IPS-15b (cell line): ENCODE measurements around the gene CDKL4.
"Not testable (repeated sequence)": the region's sequence is repeated elsewhere in the genome, so short reads cannot be mapped to it uniquely, and the experiment has no call there.

Experiments used
- H3K27me3 ChIP-seq: one replicate; pipeline ENCODE4 v1.6.1; 2013; ENCODE audit warnings: low read length; ENCODE audit not compliant: control insufficient read depth, insufficient read depth
- H3K36me3 ChIP-seq: one replicate; pipeline ENCODE4 v1.6.1; 2013; ENCODE audit warnings: low read length; ENCODE audit not compliant: control insufficient read depth, insufficient read depth
- H3K4me1 ChIP-seq: one replicate; pipeline ENCODE4 v1.6.1; 2013; ENCODE audit warnings: mild to moderate bottlenecking, low read length; ENCODE audit not compliant: control insufficient read depth, insufficient read depth
- H3K4me3 ChIP-seq: one replicate; pipeline ENCODE4 v1.5.1; 2013; ENCODE audit warnings: low read depth, low read length
- H3K9ac ChIP-seq: one replicate; pipeline ENCODE4 v1.6.1; 2013; ENCODE audit warnings: low read depth, mild to moderate bottlenecking, low read length
- H3K9me3 ChIP-seq: one replicate; pipeline ENCODE4 v1.6.1; 2013; ENCODE audit warnings: mild to moderate bottlenecking, low read length; ENCODE audit not compliant: control insufficient read depth, insufficient read depth

Gene CDKL4

GRCh38 chr2:39202639-39203369, 41.0 kb downstream of the CDKL4 start:
- Histone ChIP-seq H3K9ac (no peak overlapping the region), H3K27me3 (no peaks in the 10 kb centered on the region), H3K9me3 (no peaks in the 10 kb centered on the region), H3K4me1 (peaks cover 12% of the 10 kb centered on the region), H3K36me3 (no peaks in the 10 kb centered on the region), H3K4me3 (no peak overlapping the region)

GRCh38 chr2:39197003-39197402, 46.8 kb downstream of the CDKL4 start:
- H3K36me3 ChIP-seq, H3K27me3 ChIP-seq, H3K9me3 ChIP-seq, H3K9ac ChIP-seq, H3K4me3 ChIP-seq, H3K4me1 ChIP-seq: not testable (repeated sequence)

DNA sequence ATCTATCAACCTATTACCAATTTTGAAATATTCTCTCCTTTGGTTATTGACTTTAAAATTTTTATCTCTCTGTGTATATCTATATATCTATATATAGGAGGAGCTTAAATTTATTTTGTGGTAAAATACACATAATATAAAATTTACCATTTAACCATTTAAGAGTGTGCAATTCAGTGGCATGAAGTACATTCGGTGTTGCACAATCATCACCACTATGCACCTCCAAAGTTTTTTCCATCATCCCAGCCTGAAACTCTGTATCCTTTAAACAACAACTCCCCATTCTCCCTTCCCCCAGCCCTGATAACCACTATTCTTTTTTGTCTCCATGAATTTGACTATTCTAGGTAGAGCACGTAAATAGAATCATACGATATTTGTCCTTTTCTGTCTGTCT, 49.1 kb downstream of the CDKL4 start:
- H3K4me3 ChIP-seq: no peak overlapping the region
- no peaks in the 10 kb centered on the region for H3K36me3 ChIP-seq
- H3K4me1 ChIP-seq: no peaks in the 10 kb centered on the region
- H3K27me3 ChIP-seq: no peaks in the 10 kb centered on the region
- no peak overlapping the region for H3K9ac ChIP-seq
- H3K9me3 ChIP-seq: no peaks in the 10 kb centered on the region

DNA sequence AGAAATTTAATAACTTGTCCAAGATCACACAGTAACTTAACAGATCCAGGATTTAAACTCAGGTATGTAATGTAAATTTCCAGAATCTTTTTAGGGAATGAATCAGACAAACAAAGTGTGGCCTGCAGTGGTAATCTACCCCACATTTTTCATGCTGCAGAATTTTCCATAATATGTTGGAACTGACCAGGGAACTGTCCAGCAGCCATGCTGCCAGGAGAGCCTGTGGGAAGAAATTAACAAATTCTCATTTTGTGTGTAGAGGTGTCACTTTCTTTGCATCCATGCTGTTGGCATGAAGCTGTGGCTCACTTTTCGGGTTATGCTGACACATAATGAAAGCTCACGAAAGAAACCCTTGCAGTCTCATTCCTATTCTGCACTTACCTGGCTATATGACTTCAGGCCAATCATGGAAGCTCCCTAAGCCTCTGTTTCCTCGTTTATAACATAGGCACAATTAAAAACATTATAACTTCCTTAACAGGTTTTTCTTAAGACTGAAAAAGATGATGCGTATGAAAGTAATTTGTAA, 54.7 kb downstream of the CDKL4 start:
- Histone ChIP-seq H3K4me1 (no peaks in the 10 kb centered on the region), H3K9ac (no peak overlapping the region), H3K4me3 (no peak overlapping the region), H3K27me3 (no peaks in the 10 kb centered on the region), H3K9me3 (no peaks in the 10 kb centered on the region), H3K36me3 (no peaks in the 10 kb centered on the region)

DNA sequence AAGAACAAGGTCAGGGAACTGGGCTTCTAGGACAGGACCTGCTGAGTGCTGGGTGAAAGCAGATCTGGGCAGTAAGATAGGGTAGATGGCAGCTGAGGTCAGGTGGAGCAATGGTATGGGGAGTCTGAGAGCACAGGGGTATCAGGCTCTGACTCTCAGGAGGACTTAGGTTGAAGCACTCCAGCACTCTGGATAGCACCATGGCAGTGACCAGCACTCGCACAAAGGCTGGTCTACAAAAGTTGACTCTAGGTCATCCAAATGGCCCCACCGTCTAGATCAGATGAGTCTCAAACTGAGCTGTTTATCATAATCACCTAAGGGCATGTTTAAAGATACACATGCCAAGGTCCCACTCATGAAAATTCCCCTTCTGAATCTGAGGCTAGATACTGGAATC, 60.1 kb downstream of the CDKL4 start:
- Histone ChIP-seq H3K4me1 (no peaks in the 10 kb centered on the region), H3K9me3 (no peaks in the 10 kb centered on the region), H3K4me3 (no peak overlapping the region), H3K9ac (no peak overlapping the region), H3K27me3 (no peaks in the 10 kb centered on the region), H3K36me3 (no peaks in the 10 kb centered on the region)

GRCh38 chr2:39181297-39181696, 62.5 kb downstream of the CDKL4 start:
- no peaks in the 10 kb centered on the region for H3K36me3 ChIP-seq
- H3K9ac ChIP-seq: no peak overlapping the region
- H3K4me1 ChIP-seq: no peaks in the 10 kb centered on the region
- H3K9me3 ChIP-seq: no peaks in the 10 kb centered on the region
- H3K4me3 ChIP-seq: no peak overlapping the region
- H3K27me3 ChIP-seq: no peaks in the 10 kb centered on the region

- H3K27me3 ChIP-seq: no peaks in the 10 kb centered on the region
- H3K4me1 ChIP-seq: no peaks in the 10 kb centered on the region
- H3K9me3 ChIP-seq: no peaks in the 10 kb centered on the region
- H3K9ac ChIP-seq: no peak overlapping the region
- no peaks in the 10 kb centered on the region for H3K36me3 ChIP-seq
- H3K4me3 ChIP-seq: no peak overlapping the region
Measured at GRCh38 chr2:39179974-39180960, 63.5 kb downstream of the CDKL4 start.

DNA sequence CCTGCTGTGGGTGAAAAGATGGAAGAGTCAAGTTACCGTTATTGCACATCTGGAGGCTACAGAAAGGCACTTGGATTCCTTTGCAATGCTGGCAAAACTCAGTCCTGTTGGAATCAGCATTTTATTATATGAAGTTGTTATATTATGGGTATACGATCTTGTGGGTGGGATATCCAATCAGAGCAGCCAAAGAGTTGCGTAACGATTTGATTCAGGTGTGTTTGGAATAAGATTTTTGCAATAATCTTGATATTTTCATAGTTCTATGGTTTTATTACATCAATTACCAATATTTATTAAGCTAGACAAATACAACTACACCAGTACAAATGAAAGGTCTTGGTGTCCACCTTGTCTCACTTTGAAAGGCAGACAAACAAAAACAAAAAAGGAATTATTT, 65.0 kb downstream of the CDKL4 start:
- Histone ChIP-seq H3K9ac (no peak overlapping the region), H3K9me3 (no peaks in the 10 kb centered on the region), H3K36me3 (no peaks in the 10 kb centered on the region)

DNA sequence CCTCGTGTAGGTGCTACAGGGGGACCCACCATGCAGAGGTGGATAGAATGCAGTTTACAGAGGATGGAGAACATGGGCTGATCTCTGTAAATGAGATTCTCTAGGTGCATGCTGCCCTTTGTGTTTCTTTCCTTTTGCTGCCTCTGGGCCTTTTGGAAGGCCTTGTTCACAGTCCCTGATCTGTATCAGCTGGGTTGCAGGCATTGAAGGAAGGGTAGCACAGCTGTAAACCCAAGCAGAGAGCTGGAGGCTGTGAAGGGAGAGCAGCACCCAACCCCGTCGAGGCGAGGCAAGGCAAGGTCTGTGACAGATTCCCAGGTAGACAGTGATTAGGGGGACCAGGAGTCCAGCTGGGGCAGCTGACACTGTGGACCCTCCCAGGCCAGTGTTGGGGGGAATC, 66.8 kb downstream of the CDKL4 start:
- no peaks in the 10 kb centered on the region for H3K4me1 ChIP-seq
- H3K36me3 ChIP-seq: no peaks in the 10 kb centered on the region
- H3K9me3 ChIP-seq: no peaks in the 10 kb centered on the region
- H3K27me3 ChIP-seq: no peaks in the 10 kb centered on the region
- no peak overlapping the region for H3K9ac ChIP-seq
- no peak overlapping the region for H3K4me3 ChIP-seq

More for the DNA sequence above, 65.0 kb downstream of the CDKL4 start:
- H3K4me3 ChIP-seq: no peak overlapping the region
- no peaks in the 10 kb centered on the region for H3K4me1 ChIP-seq
- H3K27me3 ChIP-seq: no peaks in the 10 kb centered on the region

DNA sequence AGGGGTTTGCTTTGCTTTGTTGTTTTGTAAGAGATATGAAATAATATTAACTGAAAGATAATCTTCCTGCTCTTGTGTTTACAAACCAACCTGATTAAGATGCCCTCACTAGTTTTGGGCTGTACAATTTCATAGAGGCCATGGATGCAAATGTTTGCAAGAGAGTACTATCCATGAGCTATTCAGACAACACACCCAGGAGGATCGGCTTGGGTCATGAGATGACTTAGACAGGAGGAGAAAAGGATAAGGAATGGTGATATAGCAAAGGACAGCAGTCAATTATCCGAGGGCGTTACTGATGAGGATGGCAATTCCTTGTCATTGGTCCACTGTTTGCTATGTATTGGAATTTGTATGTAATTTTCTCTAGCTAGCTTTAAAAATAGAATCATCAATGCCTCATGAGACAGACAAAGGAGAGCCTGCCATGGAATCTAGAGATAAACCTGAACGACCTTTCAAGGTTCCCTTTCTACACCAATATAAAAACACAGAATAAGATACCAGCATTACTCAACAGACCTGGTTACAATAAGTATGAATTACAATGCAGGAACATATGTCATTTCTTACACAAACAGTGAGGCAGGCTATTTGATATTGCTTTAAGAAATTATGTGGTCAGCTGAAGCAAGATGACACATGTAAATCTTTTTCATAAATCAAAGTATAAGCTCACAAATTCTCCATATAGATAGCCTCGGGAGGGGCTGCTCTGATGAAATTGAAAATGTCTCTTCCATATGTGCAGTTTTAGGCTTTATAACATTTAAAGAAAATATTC, 68.6 kb downstream of the CDKL4 start:
- no peaks in the 10 kb centered on the region for H3K9me3 ChIP-seq

DNA sequence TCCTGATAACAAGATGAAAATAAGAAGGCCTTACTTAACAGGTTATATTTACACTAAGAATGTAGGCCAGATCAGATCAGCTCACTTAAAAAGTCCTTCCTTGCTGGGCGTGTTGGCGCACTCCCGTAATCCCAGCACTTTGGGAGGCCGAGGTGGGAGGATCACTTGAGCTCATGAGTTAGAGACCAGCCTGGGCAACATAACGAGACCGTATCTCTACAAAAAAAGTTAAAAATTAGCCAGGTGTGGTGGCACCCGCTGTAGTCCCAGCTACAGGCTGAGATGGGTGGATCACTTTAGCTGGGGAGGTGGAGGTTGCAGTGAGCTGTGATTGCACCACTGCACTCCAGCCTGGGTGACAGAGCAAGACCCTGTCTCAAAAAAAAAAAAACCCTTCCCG, 69.7 kb downstream of the CDKL4 start:
- H3K27me3 ChIP-seq: no peaks in the 10 kb centered on the region
- no peaks in the 10 kb centered on the region for H3K4me1 ChIP-seq
- no peak overlapping the region for H3K9ac ChIP-seq
- no peak overlapping the region for H3K4me3 ChIP-seq
- no peaks in the 10 kb centered on the region for H3K36me3 ChIP-seq
- H3K9me3 ChIP-seq: no peaks in the 10 kb centered on the region

More for the DNA sequence above, 68.6 kb downstream of the CDKL4 start:
- no peaks in the 10 kb centered on the region for H3K36me3 ChIP-seq
- H3K9ac ChIP-seq: no peak overlapping the region
- no peaks in the 10 kb centered on the region for H3K4me1 ChIP-seq
- H3K4me3 ChIP-seq: no peak overlapping the region
- no peaks in the 10 kb centered on the region for H3K27me3 ChIP-seq
